CD4-positive, alpha-beta T cell (primary cell): Measurements from ENCODE around the gene HHAT. TPM values are rescaled to one million over a fixed set of nuclear protein-coding genes. Genes with fewer than 3 reads are reported as not detected.

ENCODE experiments used
- ATAC-seq: fragments of 200-7000 bp; cut with Tn5 transposase; one replicate; pipeline ENCODE4 v1.10.0; 2022; ENCODE audit warnings: mild to moderate bottlenecking; ENCODE audit not compliant: poor library complexity
- CTCF ChIA-PET: fragments of 350-600 bp; sonication (Branson Sonifier 250); formaldehyde crosslinking; loops from one replicate; lab custom pipeline; 2021; ENCODE audit warnings: antibody characterized with exemption, inconsistent platforms; lab: Charles Lee
- POLR2A ChIA-PET: fragments of 350-600 bp; sonication (Branson Sonifier 250); formaldehyde crosslinking; loops from one replicate; lab custom pipeline; 2021; ENCODE audit warnings: antibody characterized with exemption, inconsistent platforms; lab: Charles Lee
- DNase-seq, 14 experiments: peaks; one replicate each; pipeline ENCODE4 v3.0.0-alpha.2; 2013 to 2020; ENCODE audit warnings: mixed read lengths in 2 of 14
- H3K27ac ChIP-seq, 2 donors: one replicate each; pipeline versions ENCODE4 v1.5.1 to v1.7.0; 2013; ENCODE audit warnings: low read length in 2 of 2, low read depth in 1 of 2, mild to moderate bottlenecking in 1 of 2
- H3K27me3 ChIP-seq, 2 experiments: 1 replicate in 1 of 2; 2 replicates in 1 of 2; pipeline versions ENCODE4 v1.6.1 to v1.7.0; 2013; ENCODE audit warnings: low read length in 2 of 2, control low read depth in 1 of 2, mild to moderate bottlenecking in 1 of 2, moderate library complexity in 1 of 2; ENCODE audit not compliant: insufficient read depth in 2 of 2, control insufficient read depth in 1 of 2
- H3K36me3 ChIP-seq: one replicate; pipeline ENCODE4 v1.6.1; 2013; ENCODE audit warnings: low read length, control low read depth; ENCODE audit not compliant: insufficient read depth
- H3K4me1 ChIP-seq: one replicate; pipeline ENCODE4 v1.6.1; 2013; ENCODE audit warnings: low read length, control low read depth; ENCODE audit not compliant: insufficient read depth
- H3K4me3 ChIP-seq: one replicate; pipeline ENCODE4 v1.5.1; 2013; ENCODE audit warnings: mild to moderate bottlenecking, low read length, moderate library complexity
- H3K9me3 ChIP-seq, 2 experiments: 1 replicate in 1 of 2; 2 replicates in 1 of 2; pipeline versions ENCODE4 v1.6.1 to v1.7.0; 2013; ENCODE audit warnings: low read length in 2 of 2, mild to moderate bottlenecking in 2 of 2, control low read depth in 1 of 2, moderate library complexity in 1 of 2; ENCODE audit not compliant: control insufficient read depth in 1 of 2, insufficient read depth in 1 of 2
- H3K27ac Mint-ChIP-seq: one replicate; pipeline ENCODE4 v1.8.0; 2020; ENCODE audit warnings: mixed read lengths
- H3K27me3 Mint-ChIP-seq: one replicate; pipeline ENCODE4 v1.8.0; 2021; ENCODE audit warnings: mixed read lengths
- H3K36me3 Mint-ChIP-seq: one replicate; pipeline ENCODE4 v1.8.0; 2021; ENCODE audit warnings: low read depth, mixed read lengths
- H3K4me1 Mint-ChIP-seq: one replicate; pipeline ENCODE4 v1.8.0; 2021; ENCODE audit warnings: low read depth, mixed read lengths
- H3K4me3 Mint-ChIP-seq: one replicate; pipeline ENCODE4 v1.8.0; 2020; ENCODE audit warnings: mild to moderate bottlenecking, mixed read lengths
- H3K9me3 Mint-ChIP-seq: one replicate; pipeline ENCODE4 v1.8.0; 2020; ENCODE audit warnings: mixed read lengths
- intact Hi-C, 2 experiments: fragments of 100-400 bp; cut with DNase I in 1 of 2; cut with micrococcal nuclease in 1 of 2; formaldehyde crosslinking; loops; one replicate each; pipeline versions ENCODE4 v1.15.1 to v1.9.0; 2023 to 2025; cut with DNase I, micrococcal nuclease
- total RNA-seq, 174 experiments: library from RNA in 2 of 174; stranded (reverse) in 2 of 174; gene quantifications; one replicate each; pipeline ENCODE4 v1.2.3 and lab custom pipeline; 2021 to 2026
- TF ChIP-seq, protein P1 (sequence below): fragments of 200-600 bp; IDR thresholded peaks from one replicate; pipeline ENCODE4 v1.8.0; 2022; ENCODE audit warnings: antibody characterized with exemption, mild to moderate bottlenecking

The HHAT gene
- total RNA-seq, 2 experiments from 2014 or later = 3.1 to 3.3 TPM

DNA sequence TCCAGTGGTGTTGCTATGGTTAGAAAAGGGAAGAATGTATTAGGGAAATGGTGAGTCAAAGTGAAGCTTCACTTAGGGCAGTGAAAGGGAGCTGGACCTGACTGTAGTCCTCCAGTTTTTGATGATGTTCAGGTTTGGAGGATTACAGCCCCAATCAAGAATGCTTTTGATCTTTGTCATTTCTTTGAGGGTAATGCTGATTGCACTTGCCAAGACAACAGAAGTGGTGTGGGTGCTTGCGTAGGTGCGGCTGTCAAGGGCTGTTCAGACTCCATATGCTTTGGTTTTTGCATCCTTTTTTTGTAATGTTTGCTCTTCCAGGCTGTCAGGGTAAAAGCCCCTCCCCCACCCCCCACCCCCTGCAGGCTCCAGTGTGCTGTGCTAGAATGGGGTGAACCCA is 38.9 kb downstream of the HHAT start:
- Mint-ChIP-seq H3K27ac (no peak overlapping the region), H3K4me3 (no peak overlapping the region), H3K4me1 (no peaks in the 10 kb centered on the region), H3K36me3 (no peaks in the 10 kb centered on the region), H3K9me3 (no peaks in the 10 kb centered on the region), H3K27me3 (no peaks in the 10 kb centered on the region)
- ChIA-PET CTCF (no interaction called here), POLR2A (no interaction called here)
- H3K27ac ChIP-seq = no peak overlapping the region
- H3K9me3 ChIP-seq = no peaks in the 10 kb centered on the region
- DNase-seq (no peak), ATAC-seq (no peak)
- no peaks in the 10 kb centered on the region for H3K36me3 ChIP-seq
- TF ChIP-seq, protein P1, sequence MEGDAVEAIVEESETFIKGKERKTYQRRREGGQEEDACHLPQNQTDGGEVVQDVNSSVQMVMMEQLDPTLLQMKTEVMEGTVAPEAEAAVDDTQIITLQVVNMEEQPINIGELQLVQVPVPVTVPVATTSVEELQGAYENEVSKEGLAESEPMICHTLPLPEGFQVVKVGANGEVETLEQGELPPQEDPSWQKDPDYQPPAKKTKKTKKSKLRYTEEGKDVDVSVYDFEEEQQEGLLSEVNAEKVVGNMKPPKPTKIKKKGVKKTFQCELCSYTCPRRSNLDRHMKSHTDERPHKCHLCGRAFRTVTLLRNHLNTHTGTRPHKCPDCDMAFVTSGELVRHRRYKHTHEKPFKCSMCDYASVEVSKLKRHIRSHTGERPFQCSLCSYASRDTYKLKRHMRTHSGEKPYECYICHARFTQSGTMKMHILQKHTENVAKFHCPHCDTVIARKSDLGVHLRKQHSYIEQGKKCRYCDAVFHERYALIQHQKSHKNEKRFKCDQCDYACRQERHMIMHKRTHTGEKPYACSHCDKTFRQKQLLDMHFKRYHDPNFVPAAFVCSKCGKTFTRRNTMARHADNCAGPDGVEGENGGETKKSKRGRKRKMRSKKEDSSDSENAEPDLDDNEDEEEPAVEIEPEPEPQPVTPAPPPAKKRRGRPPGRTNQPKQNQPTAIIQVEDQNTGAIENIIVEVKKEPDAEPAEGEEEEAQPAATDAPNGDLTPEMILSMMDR = no peak
- H3K27me3 ChIP-seq = no peaks in the 10 kb centered on the region
- H3K4me3 ChIP-seq = no peak overlapping the region
- intact Hi-C loops = no loop called here
- H3K4me1 ChIP-seq = no peaks in the 10 kb centered on the region

GRCh38 chr1:210369425-210369824 is 40.7 kb downstream of the HHAT start:
- Mint-ChIP-seq H3K27ac (no peak overlapping the region), H3K9me3 (no peaks in the 10 kb centered on the region), H3K4me3 (no peak overlapping the region), H3K4me1 (peaks cover 4% of the 10 kb centered on the region), H3K36me3 (no peaks in the 10 kb centered on the region), H3K27me3 (no peaks in the 10 kb centered on the region)
- TF ChIP-seq, protein P1 = no peak
- no peak overlapping the region for H3K27ac ChIP-seq
- no peaks in the 10 kb centered on the region for H3K27me3 ChIP-seq
- H3K36me3 ChIP-seq = no peaks in the 10 kb centered on the region
- POLR2A ChIA-PET = interaction anchor here (0.6 kb wide), 1 partner anchor 130 kb away, joined by 4 read pairs; no protein-coding TSS in a partner anchor
- ATAC-seq (no peak), DNase-seq (no peak)
- H3K4me3 ChIP-seq = no peak overlapping the region
- CTCF ChIA-PET = no interaction called here
- H3K4me1 ChIP-seq = peaks cover 2% of the 10 kb centered on the region
- no peaks in the 10 kb centered on the region for H3K9me3 ChIP-seq
- intact Hi-C loops = no loop called here

GRCh38 chr1:210371916-210372315 is 43.2 kb downstream of the HHAT start:
- H3K4me1 ChIP-seq = peaks cover 2% of the 10 kb centered on the region
- H3K4me1 Mint-ChIP-seq = peaks cover 14% of the 10 kb centered on the region
- TF ChIP-seq, protein P1 = no peak
- H3K4me3 Mint-ChIP-seq = no peak overlapping the region
- no peaks in the 10 kb centered on the region for H3K36me3 ChIP-seq
- DNase-seq = no peak
- H3K4me3 ChIP-seq = no peak overlapping the region
- ATAC-seq = no peak
- H3K27me3 ChIP-seq = no peaks in the 10 kb centered on the region
- no peaks in the 10 kb centered on the region for H3K36me3 Mint-ChIP-seq
- no peaks in the 10 kb centered on the region for H3K27me3 Mint-ChIP-seq
- intact Hi-C loops = no loop called here
- CTCF ChIA-PET = interaction anchor here (0.7 to 1.2 kb wide), 2 partner anchors 39 to 45 kb away, joined by 3 to 4 read pairs; no protein-coding TSS in a partner anchor
- no peaks in the 10 kb centered on the region for H3K9me3 Mint-ChIP-seq
- no peak overlapping the region for H3K27ac ChIP-seq
- no peak overlapping the region for H3K27ac Mint-ChIP-seq
- H3K9me3 ChIP-seq = no peaks in the 10 kb centered on the region
- POLR2A ChIA-PET = no interaction called here
